Adrenal gland (tissue), 5 donors: ENCODE data around the gene FXYD4.

Source experiments
- CTCF ChIP-seq, 6 experiments: fragments of 450-650 bp in 4 of 6; fragments of 200-600 bp in 2 of 6; sonication (generic) in 1 of 6; IDR thresholded peaks; 1 replicate in 5 of 6; 2 replicates in 1 of 6; pipeline versions ENCODE4 v1.5.1 to v1.8.0; 2016 to 2021; ENCODE audit warnings: antibody characterized with exemption in 6 of 6, mild to moderate bottlenecking in 2 of 6, moderate library complexity in 1 of 6
- POLR2A ChIP-seq, 2 donors: fragments of 450-650 bp; IDR thresholded peaks; one replicate each; pipeline ENCODE4 v1.6.1; 2017; ENCODE audit warnings: antibody characterized with exemption in 2 of 2, mild to moderate bottlenecking in 2 of 2, moderate library complexity in 1 of 2
- donor health status: DM: no; HTN: no; CAD: no.

DNA sequence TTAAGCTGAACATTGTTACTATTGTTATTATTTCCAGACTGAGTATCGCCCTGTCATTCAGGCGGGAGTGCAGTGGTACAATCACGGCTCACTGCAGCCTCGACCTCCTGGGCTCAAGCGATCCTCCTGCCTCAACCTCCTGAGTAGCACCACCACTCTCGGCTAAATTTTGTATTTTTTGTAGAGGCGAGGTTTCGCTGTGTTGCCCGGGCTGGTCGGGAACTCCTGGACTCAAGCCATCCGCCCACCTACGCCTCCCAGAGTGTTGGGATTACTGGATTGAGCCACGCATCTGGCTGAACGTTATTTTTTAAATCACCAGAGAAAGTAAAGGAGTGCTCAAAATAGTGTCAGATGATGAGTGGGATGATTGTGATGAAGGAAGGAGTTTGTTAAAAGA, 38.9 kb downstream of the FXYD4 start:
- no peak for TF ChIP-seq POLR2A (IDR thresholded peaks at IDR 0.05)
- TF ChIP-seq CTCF (IDR thresholded peaks at IDR 0.05): no peak
